Measurements from ENCODE around the gene CYFIP1. TPM values are rescaled to one million over a fixed set of nuclear protein-coding genes. Genes with fewer than 3 reads are reported as not detected.

CYFIP1 gene
- total and polyA plus RNA-seq, 2 of the 13 experiments (the other 11 are each of a cell fraction or from before 2014, with no cell fraction given), result 38.1 to 58.3 TPM

- TF ChIP-seq ZNF280B (CRISPR knock-in tag; IDR thresholded peaks at IDR 0.05; ENCODE audit: borderline replicate concordance), result no peak
These were observed 23.8 kb downstream of the CYFIP1 start (continued) for GRCh38 chr15:22956257-22956977.

- H2AFZ ChIP-seq (ENCODE audit: low read length), result no peak overlapping the region
- H3K27me3 ChIP-seq (ENCODE audit: control insufficient read depth in 1 of 2, insufficient read depth in 2 of 2, low read length in 2 of 2), result no peaks in the 10 kb centered on the region
- intact Hi-C loops (cut with micrococcal nuclease; ENCODE audit: unreplicated experiment), result loop anchor here (5.0 kb wide), 1 partner anchor 512 kb away; no protein-coding TSS in a partner anchor
- no peak overlapping the region for H3K27ac ChIP-seq (ENCODE audit: extremely low read length, insufficient read depth, low read length)
- no peak for ATAC-seq
- in situ Hi-C loops (cut with HindIII; ENCODE audit: extremely low pct_ligation_motif_present, low pct_unique_long_range_greater_than_20kb), result no loop called here
- DNase-seq (ENCODE audit: low spot score), result no peak
- peaks cover 67% of the 10 kb centered on the region for H3K79me2 ChIP-seq (ENCODE audit: insufficient read depth, low read length)
- BruUV-seq (replicated peaks), result no TSS peak
- peaks cover 41% of the 10 kb centered on the region for H3K4me1 ChIP-seq (ENCODE audit: insufficient read depth, low read length)
- WGBS (ENCODE audit: low lambda C conversion rate), result 100% methylated on average over 2 of the region's 6 CpGs
- CTCF ChIA-PET (ENCODE audit: low intra/inter-chr PET ratio, low total read pairs), result no interaction called here
- H3K9ac ChIP-seq (ENCODE audit: insufficient read depth, low read depth, low read length), result no peak overlapping the region
- FAIRE-seq, result no peak
- H3K9me3 ChIP-seq (ENCODE audit: low read length), result no peaks in the 10 kb centered on the region
- H3K36me3 ChIP-seq (replicated peaks in 1 of 2; ENCODE audit: control insufficient read depth in 1 of 2, insufficient read depth in 2 of 2, low read length in 2 of 2), result no peaks in the 10 kb centered on the region; a peak in 2 of 5 replicates
- no peak overlapping the region for H3K4me3 ChIP-seq (replicated peaks in 1 of 3; ENCODE audit: insufficient read depth in 1 of 3, low read depth in 2 of 3, low read length in 3 of 3)
- no peak for TF ChIP-seq SALL2 (CRISPR knock-in tag; IDR thresholded peaks at IDR 0.05)
- TF ChIP-seq ZNF382 (CRISPR knock-in tag; IDR thresholded peaks at IDR 0.05; ENCODE audit: borderline replicate concordance), result no peak
- TF ChIP-seq ZNF879 (CRISPR knock-in tag; IDR thresholded peaks at IDR 0.05), result no peak
- TF ChIP-seq PHF5A (CRISPR knock-in tag; IDR thresholded peaks at IDR 0.05; ENCODE audit: low read depth, unreplicated experiment), result no peak
- no peak for TF ChIP-seq ZNF720 (CRISPR knock-in tag; IDR thresholded peaks at IDR 0.05)
- H3K4me2 ChIP-seq (ENCODE audit: low read depth, low read length), result no peak overlapping the region
- peaks cover 32% of the 10 kb centered on the region; the same call in 1 of the 2 replicates for H4K20me1 ChIP-seq (ENCODE audit: insufficient read depth, low read length)
- POLR2A ChIA-PET, result no interaction called here
These were observed 24.5 kb downstream of the CYFIP1 start for GRCh38 chr15:22955544-22956119.
